Spleen (tissue), 7 donors: Measurements from ENCODE around the gene SBK3.

Experiments used
- CTCF ChIP-seq, 11 experiments: fragments of 200-600 bp in 7 of 11; fragments of 450-650 bp in 4 of 11; sonication (generic) in 4 of 11; IDR thresholded peaks in 8 of 11; conservative IDR thresholded peaks in 3 of 11; 1 replicate in 7 of 11; 2 replicates in 4 of 11; pipeline versions ENCODE4 v1.4.0 to v1.8.0; 2016 to 2021; ENCODE audit warnings: antibody characterized with exemption in 11 of 11, inconsistent platforms in 4 of 11, mild to moderate bottlenecking in 1 of 11
- POLR2A ChIP-seq, 3 donors: fragments of 450-650 bp; IDR thresholded peaks; one replicate each; pipeline ENCODE4 v1.5.1; 2017; ENCODE audit warnings: antibody characterized with exemption in 3 of 3, mild to moderate bottlenecking in 1 of 3
- donor health status: DM: no; HTN: no; CAD: no; lungs with moderate emphysema.
- donor health status: DM: no; HTN: no; CAD: no.
- donor health status: DM: no; HTN: no; CAD: no.

- TF ChIP-seq CTCF (IDR thresholded peaks at IDR 0.05 in 8 of 11, conservative IDR thresholded peaks at IDR 0.05 in 3 of 11) (no peak), POLR2A (IDR thresholded peaks at IDR 0.05) (no peak)
Observed at GRCh38 chr19:55578031-55578760, 32.9 kb upstream of the SBK3 start.
